HCT116 (cell line): ENCODE measurements around the gene INSL3. TPM values are rescaled to one million over a fixed set of nuclear protein-coding genes. Genes with fewer than 3 reads are reported as not detected.

Experiments
- ATAC-seq: fragments of 200-7000 bp; cut with Tn5 transposase; 2 replicates; pipeline ENCODE4 v1.9.1; 2020; ENCODE audit warnings: mild to moderate bottlenecking, moderate library complexity
- BruUV-seq: library from RNA; stranded (reverse); fragments of 400-500 nt; replicated peaks from 2 replicates; lab custom pipeline; 2021; lab: Mats Ljungman, UMichigan
- CTCF ChIA-PET: fragments of 300-600 bp; sonication (Branson Sonifier 250); formaldehyde crosslinking; loops from one replicate; lab custom pipeline; 2021; ENCODE audit warnings: antibody characterized with exemption; lab: Charles Lee
- POLR2A ChIA-PET: fragments of 300-600, 350-600 bp; sonication (Branson Sonifier 250); formaldehyde crosslinking; loops from one replicate; lab custom pipeline; 2021; ENCODE audit warnings: antibody characterized with exemption; lab: Charles Lee
- RAD21 ChIA-PET, 2 experiments: fragments of 300-600 bp; sonication (Branson Sonifier 250); formaldehyde crosslinking; loops; one replicate each; lab custom pipeline; 2023; ENCODE audit warnings: low total read pairs in 2 of 2; ENCODE audit not compliant: uncharacterized antibody in 2 of 2, unreplicated experiment in 2 of 2, low non-redundant PET in 1 of 2; lab: Charles Lee
- DNase-seq: peaks from one replicate; pipeline ENCODE4 v3.0.0-alpha.2; 2010; ENCODE audit warnings: low read depth, low spot score
- H2AFZ ChIP-seq: fragments of 200-600 bp; shearing (Covaris generic), sonication (generic); 2 replicates; pipeline ENCODE4 v1.6.1; 2017; ENCODE audit warnings: low read depth, mixed run types, mixed read lengths, antibody characterized with exemption, low read length; ENCODE audit not compliant: poor library complexity, severe bottlenecking
- H3K27ac ChIP-seq: 2 replicates; pipeline ENCODE4 v1.5.1; 2012; ENCODE audit warnings: low read depth, low read length
- H3K27me3 ChIP-seq: fragments of 200-600 bp; sonication (generic); 2 replicates; pipeline ENCODE4 v1.6.1; 2016; ENCODE audit warnings: mixed run types, low read length, mixed read lengths; ENCODE audit not compliant: insufficient read depth
- H3K36me3 ChIP-seq, 2 experiments: fragments of 200-500 bp in 1 of 2; fragments of 200-600 bp in 1 of 2; sonication (Bioruptor generic) in 1 of 2; sonication (generic) in 1 of 2; 2 replicates each; pipeline versions ENCODE4 v1.5.1 to v1.6.1; 2014 to 2016; ENCODE audit warnings: low read length in 2 of 2, inconsistent platforms in 1 of 2, mixed read lengths in 1 of 2, mixed run types in 1 of 2; ENCODE audit not compliant: insufficient read depth in 2 of 2, control insufficient read depth in 1 of 2
- H3K4me1 ChIP-seq, 2 experiments: fragments of 200-600 bp in 1 of 2; sonication (generic) in 1 of 2; 2 replicates each; pipeline versions ENCODE4 v1.5.1 to v1.6.1; 2012 to 2017; ENCODE audit warnings: low read length in 2 of 2, inconsistent platforms in 1 of 2, mild to moderate bottlenecking in 1 of 2, mixed read lengths in 1 of 2, mixed run types in 1 of 2, moderate library complexity in 1 of 2; ENCODE audit not compliant: insufficient read depth in 2 of 2, control insufficient read depth in 1 of 2
- H3K4me2 ChIP-seq: fragments of 200-600 bp; sonication (generic); 2 replicates; pipeline ENCODE4 v1.6.1; 2017; ENCODE audit warnings: mixed run types, low read length, mixed read lengths
- H3K4me3 ChIP-seq, 2 experiments: fragments of 200-600 bp in 1 of 2; sonication (generic) in 1 of 2; replicated peaks in 1 of 2; 2 replicates each; pipeline ENCODE4 v1.5.1; 2011 to 2016; ENCODE audit warnings: low read length in 2 of 2, control low read depth in 1 of 2, low read depth in 1 of 2, mild to moderate bottlenecking in 1 of 2, mixed read lengths in 1 of 2, mixed run types in 1 of 2
- H3K79me2 ChIP-seq: fragments of 200-600 bp; sonication (generic); 2 replicates; pipeline ENCODE4 v1.6.1; 2017; ENCODE audit warnings: mild to moderate bottlenecking, mixed run types, low read length, moderate library complexity, mixed read lengths; ENCODE audit not compliant: insufficient read depth
- H3K9ac ChIP-seq: fragments of 200-600 bp; sonication (generic); 2 replicates; pipeline ENCODE4 v1.6.1; 2016; ENCODE audit warnings: low read length, mixed read lengths
- H3K9me2 ChIP-seq: fragments of 200-600 bp; sonication (generic), shearing (Covaris generic); 2 replicates; pipeline ENCODE4 v1.6.1; 2017; ENCODE audit warnings: mixed run types, mild to moderate bottlenecking, moderate library complexity; ENCODE audit not compliant: insufficient read depth
- H3K9me3 ChIP-seq, 2 experiments: fragments of 200-500 bp in 1 of 2; fragments of 200-600 bp in 1 of 2; sonication (Bioruptor generic) in 1 of 2; sonication (generic) in 1 of 2; 2 replicates each; pipeline ENCODE4 v1.6.1; 2014 to 2017; ENCODE audit warnings: low read length in 2 of 2, mixed read lengths in 2 of 2, inconsistent platforms in 1 of 2, low read depth in 1 of 2, mild to moderate bottlenecking in 1 of 2, mixed run types in 1 of 2, moderate library complexity in 1 of 2; ENCODE audit not compliant: control insufficient read depth in 1 of 2, insufficient read depth in 1 of 2
- H4K20me1 ChIP-seq: fragments of 200-600 bp; sonication (generic), shearing (Covaris generic); 2 replicates; pipeline ENCODE4 v1.6.1; 2017; ENCODE audit warnings: mixed run types, mild to moderate bottlenecking, moderate library complexity; ENCODE audit not compliant: insufficient read depth
- ATF3 ChIP-seq: IDR thresholded peaks from 2 replicates; pipeline ENCODE4 v1.6.1; 2012
- CBX3 ChIP-seq: IDR thresholded peaks from 2 replicates; pipeline ENCODE4 v1.6.1; 2012; ENCODE audit warnings: low read depth
- CEBPB ChIP-seq: IDR thresholded peaks from 2 replicates; pipeline ENCODE4 v1.6.1; 2012; ENCODE audit warnings: low read depth
- EGR1 ChIP-seq: IDR thresholded peaks from 2 replicates; pipeline ENCODE4 v1.6.1; 2012; ENCODE audit warnings: low read depth
- ELF1 ChIP-seq: IDR thresholded peaks from 2 replicates; pipeline ENCODE4 v1.6.1; 2012; ENCODE audit warnings: low read depth, borderline replicate concordance
- EZH2 ChIP-seq: fragments of 200-600 bp; sonication (generic); IDR thresholded peaks from 2 replicates; pipeline ENCODE4 v1.6.1; 2017; ENCODE audit warnings: antibody characterized with exemption, mixed run types
- EZH2phosphoT487 ChIP-seq: fragments of 200-600 bp; IDR thresholded peaks from 2 replicates; pipeline ENCODE4 v1.6.1; 2018; ENCODE audit warnings: antibody characterized with exemption, borderline replicate concordance
- FOSL1 ChIP-seq: IDR thresholded peaks from 2 replicates; pipeline ENCODE4 v1.6.1; 2012; ENCODE audit warnings: low read depth
- MAX ChIP-seq: IDR thresholded peaks from 2 replicates; pipeline ENCODE4 v1.6.1; 2012
- POLR2A ChIP-seq: IDR thresholded peaks from 2 replicates; pipeline ENCODE4 v1.7.0; 2011; ENCODE audit warnings: borderline replicate concordance; ENCODE audit not compliant: insufficient read depth, insufficient read length; ENCODE audit errors: extremely low read depth
- POLR2AphosphoS5 ChIP-seq: IDR thresholded peaks from 2 replicates; pipeline ENCODE4 v1.6.1; 2011; ENCODE audit warnings: mild to moderate bottlenecking, low read depth, low read length, moderate library complexity
- RAD21 ChIP-seq: IDR thresholded peaks from 2 replicates; pipeline ENCODE4 v1.6.1; 2012; ENCODE audit warnings: low read depth, mild to moderate bottlenecking
- SIN3A ChIP-seq: IDR thresholded peaks from 2 replicates; pipeline ENCODE4 v1.6.1; 2012; ENCODE audit warnings: low read depth
- SP1 ChIP-seq: IDR thresholded peaks from 2 replicates; pipeline ENCODE4 v1.6.1; 2012; ENCODE audit warnings: low read depth
- YY1 ChIP-seq: IDR thresholded peaks from 2 replicates; pipeline ENCODE4 v1.6.1; 2011; ENCODE audit warnings: low read length, low read depth, moderate library complexity, mild to moderate bottlenecking; ENCODE audit not compliant: insufficient replicate concordance; ENCODE audit errors: extremely low read depth
- intact Hi-C: fragments of 100-400 bp; cut with micrococcal nuclease; formaldehyde crosslinking; loops from 2 replicates; pipeline ENCODE4 v1.10.0; 2022
- total RNA-seq: library from RNA; stranded (reverse); gene quantifications from one replicate; pipeline ENCODE4 v1.2.1, GENCODE V29; 2021; ENCODE audit not compliant: unreplicated experiment

Gene INSL3
- total RNA-seq, 1 experiment from 2014 or later = 0.96 TPM

GRCh38 chr19:17772172-17772571 lies 49.1 kb downstream of the INSL3 start:
- no peaks in the 10 kb centered on the region for H3K36me3 ChIP-seq
- no peaks in the 10 kb centered on the region for H3K9me2 ChIP-seq
- no peaks in the 10 kb centered on the region for H4K20me1 ChIP-seq
- no peak for DNase-seq
- POLR2A ChIA-PET = no interaction called here
- TF ChIP-seq EZH2 = no peak
- no peak for TF ChIP-seq CEBPB
- no peak for TF ChIP-seq ATF3
- H3K9me3 ChIP-seq = no peaks in the 10 kb centered on the region
- intact Hi-C loops = no loop called here
- CTCF ChIA-PET = no interaction called here
- H3K9ac ChIP-seq = no peak overlapping the region
- peaks cover 7 to 10% of the 10 kb centered on the region in 2 experiments; a peak in 3 of 4 replicates for H3K4me1 ChIP-seq
- no peak overlapping the region for H2AFZ ChIP-seq
- BruUV-seq = no TSS peak
- H3K27me3 ChIP-seq = no peaks in the 10 kb centered on the region
- no peak overlapping the region for H3K4me2 ChIP-seq
- peak; percentile 46; the same call in 1 of the 2 replicates for ATAC-seq
- RAD21 ChIA-PET = no interaction called here
- H3K27ac ChIP-seq = no peak overlapping the region
- H3K4me3 ChIP-seq = no peak overlapping the region
- H3K79me2 ChIP-seq = no peaks in the 10 kb centered on the region

- CTCF ChIA-PET = no interaction called here
- no peaks in the 10 kb centered on the region for H3K79me2 ChIP-seq
Measured at GRCh38 chr19:17770613-17771012, 50.7 kb downstream of the INSL3 start.

More at GRCh38 chr19:17770613-17771012, 50.7 kb downstream of the INSL3 start:
- H4K20me1 ChIP-seq = no peaks in the 10 kb centered on the region
- H3K36me3 ChIP-seq = no peaks in the 10 kb centered on the region
- POLR2A ChIA-PET = no interaction called here
- no peak overlapping the region for H3K4me2 ChIP-seq
- H3K4me3 ChIP-seq = no peak overlapping the region
- H3K9ac ChIP-seq = no peak overlapping the region
- RAD21 ChIA-PET = no interaction called here
- no peaks in the 10 kb centered on the region for H3K9me2 ChIP-seq
- peaks cover 15 to 23% of the 10 kb centered on the region in 2 experiments for H3K4me1 ChIP-seq
- no peak for DNase-seq
- ATAC-seq = no peak
- BruUV-seq = no TSS peak
- H3K9me3 ChIP-seq = no peaks in the 10 kb centered on the region
- H3K27me3 ChIP-seq = no peaks in the 10 kb centered on the region
- H2AFZ ChIP-seq = no peak overlapping the region
- TF ChIP-seq EZH2phosphoT487 = no peak
- TF ChIP-seq MAX = no peak
- TF ChIP-seq SIN3A = no peak
- no peak for TF ChIP-seq POLR2A
- no peak for TF ChIP-seq POLR2AphosphoS5
- no peak for TF ChIP-seq RAD21
- TF ChIP-seq EZH2 = no peak
- TF ChIP-seq CBX3 = no peak
- no peak for TF ChIP-seq FOSL1
- no peak for TF ChIP-seq ATF3
- no peak for TF ChIP-seq CEBPB
- no peak for TF ChIP-seq EGR1
- TF ChIP-seq YY1 = no peak
- TF ChIP-seq ELF1 = no peak
- no peak for TF ChIP-seq SP1
- intact Hi-C loops = no loop called here
- no peak overlapping the region for H3K27ac ChIP-seq
